ENCODE results near the gene DUS4L.

The DUS4L gene

DNA sequence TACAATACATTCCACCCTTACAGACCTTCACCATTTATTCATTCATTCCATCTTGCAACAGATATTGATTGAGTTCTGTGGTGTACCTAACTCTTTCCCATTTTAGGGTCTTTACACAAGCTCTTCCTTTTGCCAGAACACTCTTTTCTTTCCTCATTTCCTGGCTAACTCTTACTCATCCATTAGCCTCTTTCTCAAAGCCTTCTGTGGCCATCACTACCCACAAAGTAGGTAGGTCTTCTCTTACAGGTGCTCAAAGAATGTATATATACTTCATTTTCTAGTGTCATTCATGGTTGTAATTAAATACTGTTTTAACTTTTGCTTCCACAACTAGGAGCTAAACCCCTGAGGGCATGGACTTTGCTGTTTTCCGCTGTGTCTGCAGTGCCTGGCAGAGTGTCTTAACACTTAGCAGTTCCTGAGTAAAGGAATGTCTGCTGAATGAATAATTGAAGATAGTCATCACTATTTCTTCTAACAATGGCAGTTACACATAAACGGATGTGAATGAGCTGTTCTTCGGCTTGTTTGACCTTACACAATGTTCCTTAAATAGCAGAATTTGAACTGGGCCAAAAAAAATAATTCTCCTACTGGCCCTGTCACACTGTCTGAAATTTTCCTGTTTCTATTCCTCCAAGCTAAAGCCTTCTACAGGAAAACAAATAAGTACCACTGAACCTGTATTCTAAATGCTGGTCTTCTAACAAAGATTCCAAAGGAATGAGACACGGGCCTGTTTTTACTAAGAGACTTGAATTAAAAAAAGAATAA is 31.4 kb downstream of the DUS4L start:
- TF ChIP-seq RAD21 (IDR thresholded peaks at IDR 0.05; ENCODE audit: low read depth) (no peak), EP300 (IDR thresholded peaks at IDR 0.05; ENCODE audit: borderline replicate concordance) (no peak), CREB1 (IDR thresholded peaks at IDR 0.05; ENCODE audit: low read depth) (no peak)
- TF ChIP-seq, protein P1, sequence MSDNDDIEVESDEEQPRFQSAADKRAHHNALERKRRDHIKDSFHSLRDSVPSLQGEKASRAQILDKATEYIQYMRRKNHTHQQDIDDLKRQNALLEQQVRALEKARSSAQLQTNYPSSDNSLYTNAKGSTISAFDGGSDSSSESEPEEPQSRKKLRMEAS (IDR thresholded peaks at IDR 0.05) = no peak

DNA sequence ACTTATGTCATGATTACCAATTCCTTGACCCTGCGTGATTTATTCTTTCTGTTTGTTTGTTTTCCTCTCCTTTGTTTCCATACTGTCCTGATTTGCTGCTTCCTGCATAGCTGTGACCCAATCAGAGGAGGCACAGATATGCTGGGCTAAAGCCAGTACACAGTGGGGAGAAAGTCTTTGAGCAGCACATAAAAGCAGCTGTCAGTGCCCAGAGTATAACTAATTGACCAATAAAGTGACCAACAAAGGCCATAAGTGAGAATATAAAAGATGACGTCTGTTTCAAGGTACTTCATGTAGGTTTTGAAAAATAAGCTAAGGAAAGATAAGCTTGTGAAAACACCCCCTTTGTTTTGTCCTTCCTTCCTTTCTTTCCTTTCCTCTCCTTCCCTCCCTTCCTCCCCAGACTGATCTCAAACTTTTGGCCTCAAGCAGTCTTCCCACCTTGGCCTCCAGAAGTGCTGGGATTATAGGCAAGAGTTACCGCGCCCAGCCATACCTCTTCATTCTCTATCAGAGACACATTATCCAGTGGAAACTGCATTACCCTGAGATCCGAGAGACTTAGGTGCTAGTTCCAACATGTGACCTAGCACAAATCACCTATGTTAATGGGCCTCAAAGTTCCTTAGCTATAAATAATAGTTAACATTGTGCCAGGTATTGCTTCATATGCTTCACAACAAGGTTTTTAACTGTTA is 33.3 kb downstream of the DUS4L start:
- TF ChIP-seq TAF1 (IDR thresholded peaks at IDR 0.05; ENCODE audit: low read depth) (no peak), CREB1 (IDR thresholded peaks at IDR 0.05; ENCODE audit: low read depth) (no peak), EP300 (IDR thresholded peaks at IDR 0.05; ENCODE audit: borderline replicate concordance) (no peak), USF1 (IDR thresholded peaks at IDR 0.05) (no peak), RAD21 (IDR thresholded peaks at IDR 0.05; ENCODE audit: low read depth) (no peak), FOXM1 (IDR thresholded peaks at IDR 0.05; ENCODE audit: borderline replicate concordance, low read depth) (no peak), TEAD4 (IDR thresholded peaks at IDR 0.05) (no peak), EGR1 (IDR thresholded peaks at IDR 0.05) (no peak), CEBPB (IDR thresholded peaks at IDR 0.05) (no peak), ZBTB7A (IDR thresholded peaks at IDR 0.05; ENCODE audit: low read depth) (no peak), TCF12 (IDR thresholded peaks at IDR 0.05; ENCODE audit: low read depth) (no peak), NFIC (IDR thresholded peaks at IDR 0.05) (no peak)
- TF ChIP-seq, protein P1 (IDR thresholded peaks at IDR 0.05) = no peak

- TF ChIP-seq USF1 (IDR thresholded peaks at IDR 0.05) (no peak), YY1 (IDR thresholded peaks at IDR 0.05; ENCODE audit: low read depth) (no peak), CREB1 (IDR thresholded peaks at IDR 0.05; ENCODE audit: low read depth) (no peak), FOXM1 (IDR thresholded peaks at IDR 0.05; ENCODE audit: borderline replicate concordance, low read depth) (no peak), RAD21 (IDR thresholded peaks at IDR 0.05; ENCODE audit: low read depth) (no peak), EP300 (IDR thresholded peaks at IDR 0.05; ENCODE audit: borderline replicate concordance) (no peak), TEAD4 (IDR thresholded peaks at IDR 0.05) (no peak), ZBTB7A (IDR thresholded peaks at IDR 0.05; ENCODE audit: low read depth) (no peak), CEBPB (IDR thresholded peaks at IDR 0.05) (no peak), TAF1 (IDR thresholded peaks at IDR 0.05; ENCODE audit: low read depth) (no peak), NFIC (IDR thresholded peaks at IDR 0.05) (no peak), TCF12 (IDR thresholded peaks at IDR 0.05; ENCODE audit: low read depth) (no peak), EGR1 (IDR thresholded peaks at IDR 0.05) (no peak)
- TF ChIP-seq, protein P2, sequence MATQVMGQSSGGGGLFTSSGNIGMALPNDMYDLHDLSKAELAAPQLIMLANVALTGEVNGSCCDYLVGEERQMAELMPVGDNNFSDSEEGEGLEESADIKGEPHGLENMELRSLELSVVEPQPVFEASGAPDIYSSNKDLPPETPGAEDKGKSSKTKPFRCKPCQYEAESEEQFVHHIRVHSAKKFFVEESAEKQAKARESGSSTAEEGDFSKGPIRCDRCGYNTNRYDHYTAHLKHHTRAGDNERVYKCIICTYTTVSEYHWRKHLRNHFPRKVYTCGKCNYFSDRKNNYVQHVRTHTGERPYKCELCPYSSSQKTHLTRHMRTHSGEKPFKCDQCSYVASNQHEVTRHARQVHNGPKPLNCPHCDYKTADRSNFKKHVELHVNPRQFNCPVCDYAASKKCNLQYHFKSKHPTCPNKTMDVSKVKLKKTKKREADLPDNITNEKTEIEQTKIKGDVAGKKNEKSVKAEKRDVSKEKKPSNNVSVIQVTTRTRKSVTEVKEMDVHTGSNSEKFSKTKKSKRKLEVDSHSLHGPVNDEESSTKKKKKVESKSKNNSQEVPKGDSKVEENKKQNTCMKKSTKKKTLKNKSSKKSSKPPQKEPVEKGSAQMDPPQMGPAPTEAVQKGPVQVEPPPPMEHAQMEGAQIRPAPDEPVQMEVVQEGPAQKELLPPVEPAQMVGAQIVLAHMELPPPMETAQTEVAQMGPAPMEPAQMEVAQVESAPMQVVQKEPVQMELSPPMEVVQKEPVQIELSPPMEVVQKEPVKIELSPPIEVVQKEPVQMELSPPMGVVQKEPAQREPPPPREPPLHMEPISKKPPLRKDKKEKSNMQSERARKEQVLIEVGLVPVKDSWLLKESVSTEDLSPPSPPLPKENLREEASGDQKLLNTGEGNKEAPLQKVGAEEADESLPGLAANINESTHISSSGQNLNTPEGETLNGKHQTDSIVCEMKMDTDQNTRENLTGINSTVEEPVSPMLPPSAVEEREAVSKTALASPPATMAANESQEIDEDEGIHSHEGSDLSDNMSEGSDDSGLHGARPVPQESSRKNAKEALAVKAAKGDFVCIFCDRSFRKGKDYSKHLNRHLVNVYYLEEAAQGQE (IDR thresholded peaks at IDR 0.05; ENCODE audit: low read depth) = no peak
- TF ChIP-seq, protein P1 (IDR thresholded peaks at IDR 0.05) = no peak
Measured at GRCh38 chr7:107597582-107597916, 33.8 kb downstream of the DUS4L start.

DNA sequence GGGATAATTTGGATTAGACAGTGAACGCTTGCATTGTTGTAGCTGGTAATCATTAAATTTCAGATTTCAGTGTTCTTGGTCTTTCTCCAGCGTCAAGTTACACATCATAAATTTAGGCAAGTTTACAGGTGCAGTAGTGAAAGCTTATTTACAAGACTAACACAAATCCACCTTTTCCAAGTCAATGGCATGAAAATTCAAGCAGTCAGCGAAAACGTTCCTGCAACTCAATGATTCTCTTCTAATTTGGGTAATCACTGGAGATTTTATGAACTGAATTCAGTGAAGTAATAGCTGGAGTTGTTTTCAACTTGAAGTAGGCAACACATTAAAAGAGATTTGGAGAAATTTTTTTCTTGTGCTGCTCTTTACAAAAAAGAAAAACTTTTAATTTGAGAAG is 34.2 kb downstream of the DUS4L start:
- TF ChIP-seq CEBPB (IDR thresholded peaks at IDR 0.05) = no peak
- no peak for TF ChIP-seq NFIC (IDR thresholded peaks at IDR 0.05)
- no peak for TF ChIP-seq TAF1 (IDR thresholded peaks at IDR 0.05; ENCODE audit: low read depth)
- no peak for TF ChIP-seq CREB1 (IDR thresholded peaks at IDR 0.05; ENCODE audit: low read depth)
- TF ChIP-seq YY1 (IDR thresholded peaks at IDR 0.05; ENCODE audit: low read depth) = no peak
- TF ChIP-seq, protein P2 (IDR thresholded peaks at IDR 0.05; ENCODE audit: low read depth) = no peak
- TF ChIP-seq USF1 (IDR thresholded peaks at IDR 0.05) = no peak
- no peak for TF ChIP-seq FOXM1 (IDR thresholded peaks at IDR 0.05; ENCODE audit: borderline replicate concordance, low read depth)
- TF ChIP-seq EP300 (IDR thresholded peaks at IDR 0.05; ENCODE audit: borderline replicate concordance) = no peak
- no peak for TF ChIP-seq RAD21 (IDR thresholded peaks at IDR 0.05; ENCODE audit: low read depth)
- TF ChIP-seq, protein P1 (IDR thresholded peaks at IDR 0.05) = no peak
- no peak for TF ChIP-seq EGR1 (IDR thresholded peaks at IDR 0.05)
- no peak for TF ChIP-seq TCF12 (IDR thresholded peaks at IDR 0.05; ENCODE audit: low read depth)
- no peak for TF ChIP-seq ZBTB7A (IDR thresholded peaks at IDR 0.05; ENCODE audit: low read depth)
- no peak for TF ChIP-seq TEAD4 (IDR thresholded peaks at IDR 0.05)
